ENCODE measurements around the gene ZNF311.

DNA sequence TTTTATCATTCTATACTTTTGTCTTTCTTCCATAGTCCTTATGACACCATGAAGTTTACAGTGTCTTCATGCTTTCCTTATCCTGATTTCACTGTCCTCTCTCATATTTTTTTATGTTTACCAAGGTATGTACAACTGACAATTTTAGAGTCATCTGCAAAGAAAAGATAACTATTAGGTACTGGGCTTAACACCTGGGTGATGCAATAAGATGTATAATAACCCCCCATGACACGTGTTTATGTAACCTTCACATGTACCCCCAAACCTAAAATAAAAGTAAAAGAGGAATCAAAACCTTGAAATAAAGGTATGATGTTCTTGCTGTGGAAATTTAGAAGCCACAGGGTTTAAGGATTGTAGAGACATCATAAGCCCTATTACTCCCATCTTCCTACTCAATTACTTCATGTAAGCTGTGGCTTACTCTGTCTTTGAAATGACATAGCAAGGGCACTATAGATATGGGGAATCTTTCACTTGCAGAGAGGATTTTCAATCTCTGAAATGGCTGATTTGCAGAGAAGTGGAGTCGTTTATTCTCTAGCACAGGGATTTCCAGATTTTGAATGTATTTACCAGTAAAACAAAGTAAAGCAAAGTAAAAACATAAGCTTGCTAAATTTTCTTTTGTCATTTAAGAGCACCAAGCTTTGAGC, 20.9 kb upstream of the ZNF311 start:
- no peak for TF ChIP-seq POLR2A (IDR thresholded peaks at IDR 0.05; ENCODE audit: low read depth, low read length)
- no peak for TF ChIP-seq POLR2AphosphoS5 (IDR thresholded peaks at IDR 0.05; ENCODE audit: low read depth, low read length)
- no peak for TF ChIP-seq SPI1 (IDR thresholded peaks at IDR 0.05; ENCODE audit: low read depth, low read length)
- TF ChIP-seq PAX5 (IDR thresholded peaks at IDR 0.05; ENCODE audit: insufficient read depth, low read length, severe bottlenecking), result no peak
- no peak for TF ChIP-seq TAF1 (IDR thresholded peaks at IDR 0.05; ENCODE audit: low read depth, low read length)
- no peak for TF ChIP-seq POU2F2 (IDR thresholded peaks at IDR 0.05; ENCODE audit: low read depth, low read length)
